CD4-positive, alpha-beta T cell treated with Interleukin-2 at 100 ng/mL for 4 hours (primary cell): Measurements from ENCODE around the gene DIP2A.
"Not testable (repeated sequence)": the region's sequence is repeated elsewhere in the genome, so short reads cannot be mapped to it uniquely, and the experiment has no call there.

ENCODE experiments used
- DNase-seq: peaks from one replicate; pipeline ENCODE4 v3.0.0-alpha.2; 2020; ENCODE audit warnings: low spot score

The DIP2A gene

DNA sequence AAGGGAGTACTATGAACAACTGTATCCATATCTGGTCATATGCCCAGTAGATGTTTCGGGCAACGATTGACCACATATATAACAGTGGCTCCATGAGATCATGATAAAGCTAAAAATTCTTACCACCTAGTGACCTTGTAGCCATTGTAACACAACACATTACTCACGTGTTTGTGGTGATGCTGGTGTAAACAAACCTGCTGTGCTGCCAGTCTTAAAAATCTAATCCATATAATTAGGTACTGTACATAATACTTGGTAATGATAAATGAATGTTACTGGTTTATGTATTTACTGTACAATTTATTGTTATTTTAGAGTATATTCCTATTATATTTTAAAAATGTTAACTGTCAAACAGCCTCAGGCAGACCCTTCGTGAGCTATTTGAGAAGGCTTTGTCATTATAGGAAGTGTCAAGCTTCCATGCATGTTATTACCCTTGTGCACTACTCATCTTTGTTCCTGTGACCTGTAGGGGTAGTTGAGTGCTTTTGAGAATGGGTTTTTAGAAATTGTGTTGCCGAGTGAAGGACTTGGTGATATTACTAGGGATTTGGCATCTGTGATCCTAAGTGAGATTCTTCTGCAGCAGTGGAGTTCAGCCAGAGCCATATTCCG, 23.6 kb downstream of the DIP2A start:
- DNase-seq, result no peak

DNA sequence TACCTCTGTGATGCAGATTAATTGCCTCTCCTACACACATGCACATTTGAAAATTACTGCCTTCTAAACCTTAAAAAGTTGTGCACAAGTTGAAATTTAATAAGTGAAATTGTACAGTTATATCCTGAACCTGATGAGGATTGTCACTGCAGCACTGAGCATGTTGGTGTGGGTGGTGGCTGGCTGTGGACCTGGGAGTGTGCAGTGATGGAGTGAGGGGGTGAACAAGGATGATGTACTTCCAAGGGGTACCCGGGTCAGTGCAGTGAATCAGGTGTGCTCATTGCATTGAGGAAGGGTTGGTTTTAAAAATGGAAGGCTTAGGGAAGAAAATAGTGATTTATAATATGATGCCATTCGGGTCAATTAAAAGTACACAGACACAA, 24.1 kb downstream of the DIP2A start:
- DNase-seq, result no peak

DNA sequence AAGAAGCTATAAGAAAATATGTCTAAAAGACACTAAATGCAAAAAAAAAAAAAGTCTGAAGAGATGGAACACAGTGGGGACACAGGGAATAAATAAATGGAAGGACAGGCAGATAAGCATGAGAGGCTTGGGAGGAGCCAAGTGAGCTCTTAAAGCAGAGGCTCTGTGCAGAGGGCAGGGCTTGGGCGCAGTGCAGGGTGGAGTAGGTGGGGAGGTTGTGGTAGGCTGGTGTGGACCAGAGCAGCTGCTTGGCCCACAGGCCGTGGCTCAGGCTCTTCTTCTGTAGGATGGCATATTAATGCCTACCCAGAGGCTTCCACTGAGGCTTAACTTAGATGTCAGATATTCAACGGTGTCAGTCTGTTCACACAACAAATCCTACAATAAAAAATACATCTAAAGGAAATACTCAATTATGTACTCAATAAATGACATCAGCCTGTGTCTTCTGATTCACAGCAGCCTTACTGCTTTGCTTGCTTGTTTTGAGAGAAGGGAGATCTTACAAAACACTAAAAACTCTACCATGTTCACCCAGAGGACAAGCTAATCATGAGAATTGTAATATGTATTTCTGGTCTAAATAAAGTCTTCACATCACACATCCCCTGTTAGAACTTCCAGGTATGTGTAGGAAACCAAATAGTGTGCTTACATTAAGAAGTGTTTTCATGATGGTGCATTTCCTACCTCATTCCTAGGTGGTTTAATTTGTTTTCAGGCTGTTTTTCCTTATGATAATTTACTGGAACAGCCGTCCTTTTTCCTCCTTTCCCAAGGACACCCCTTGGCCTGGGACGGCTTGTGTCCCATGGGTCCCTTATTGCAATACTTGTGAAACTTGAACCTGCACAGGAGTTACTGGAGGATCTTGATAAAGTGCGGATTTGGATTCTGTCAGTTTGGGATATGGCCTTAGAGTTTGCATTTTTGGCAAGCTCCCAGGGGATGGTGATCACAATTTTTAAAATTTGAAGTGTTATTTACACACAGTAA, 24.9 kb downstream of the DIP2A start:
- peak; percentile 21 for DNase-seq

DNA sequence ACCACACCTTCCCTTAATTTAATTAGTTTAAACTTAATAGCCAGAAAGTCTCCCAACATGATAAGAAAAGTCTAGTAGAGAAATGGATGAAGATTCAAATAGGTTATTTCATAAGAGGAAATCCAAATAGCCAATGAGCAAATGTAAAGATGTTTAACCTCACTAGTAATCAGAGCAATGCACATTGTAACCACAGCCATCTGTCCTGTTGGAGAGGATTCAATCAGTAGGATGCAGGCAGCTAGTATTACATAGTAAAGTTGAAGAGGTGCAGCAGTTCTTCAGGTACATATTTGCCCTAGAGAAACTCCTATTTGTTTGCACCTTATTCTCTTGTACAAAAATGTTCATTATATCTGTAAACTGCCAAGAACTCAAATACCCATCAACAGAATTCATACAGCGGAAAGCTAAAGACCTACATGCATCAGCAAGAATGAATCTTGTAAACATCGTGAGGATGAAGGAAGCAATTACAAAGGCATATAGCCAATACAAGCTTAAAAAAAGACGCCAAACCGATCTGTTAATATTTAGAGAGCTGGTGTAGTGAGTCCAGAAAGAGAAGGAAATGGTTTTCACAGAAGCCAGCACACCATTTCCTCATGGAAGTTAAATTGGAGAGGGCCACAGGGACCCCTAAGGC, 27.9 kb downstream of the DIP2A start:
- DNase-seq, result no peak

DNA sequence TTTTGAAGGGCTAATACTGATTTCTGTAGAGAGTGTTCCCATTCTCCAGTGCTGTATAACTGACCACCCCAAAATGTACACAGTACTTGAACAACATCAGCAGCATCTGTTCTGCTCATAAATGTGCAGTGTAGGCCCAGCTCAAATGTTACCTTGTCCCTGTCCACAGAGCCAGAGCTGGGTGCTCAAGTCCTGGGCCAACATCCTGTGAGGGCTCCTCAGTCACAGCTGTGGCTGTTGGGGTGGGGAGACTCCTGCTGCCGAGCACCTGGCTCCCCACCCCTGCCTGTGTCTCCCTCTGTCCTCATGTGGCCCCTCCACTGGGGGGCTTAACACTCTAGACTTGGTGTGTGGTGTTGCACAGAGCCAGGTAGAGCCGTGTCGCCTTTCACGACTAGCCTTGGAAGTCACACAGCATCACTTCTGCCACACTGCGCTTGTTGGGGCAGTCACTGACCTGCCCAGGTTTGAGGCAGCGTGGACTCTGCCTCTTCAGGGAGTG, 30.5 kb downstream of the DIP2A start:
- DNase-seq, result no peak

DNA sequence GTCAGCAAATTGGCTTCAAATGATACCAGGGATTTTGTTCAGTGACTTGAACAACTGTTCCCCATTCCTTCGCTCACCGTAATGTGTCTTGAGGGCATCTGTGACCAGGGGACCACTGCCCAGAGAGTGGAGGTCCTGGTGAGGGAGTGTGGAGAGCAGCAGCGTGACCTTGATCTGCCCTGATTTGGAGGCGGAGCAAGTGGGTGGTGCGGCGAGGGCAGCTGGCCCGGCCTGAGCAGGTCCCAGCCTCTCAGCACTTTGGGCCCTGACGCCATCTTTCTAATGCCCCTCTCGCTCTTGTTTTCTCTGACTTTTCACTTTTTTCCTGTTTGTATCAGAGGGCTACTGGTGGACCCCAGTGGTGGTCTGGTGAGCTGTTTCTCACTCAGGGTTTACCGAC, 31.1 kb downstream of the DIP2A start:
- no peak for DNase-seq

DNA sequence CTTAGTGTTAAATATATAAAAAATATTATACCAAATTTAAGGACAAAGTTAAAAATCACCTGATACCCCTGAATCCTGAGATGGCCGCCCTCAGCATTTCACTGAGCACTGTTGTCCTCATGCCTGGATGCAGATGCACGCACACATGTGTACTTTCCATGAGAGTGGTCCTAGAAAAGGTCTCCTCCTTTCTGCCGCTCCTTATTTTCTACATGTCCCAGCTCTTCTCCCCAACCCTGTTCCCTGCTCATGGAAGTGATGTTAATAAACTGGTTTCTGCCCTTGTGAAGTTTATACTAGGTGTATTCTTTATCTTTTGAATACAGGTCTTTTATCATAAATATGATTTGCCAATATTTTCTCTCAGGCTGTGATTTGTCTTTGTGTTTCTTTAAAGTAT, 32.9 kb downstream of the DIP2A start:
- no peak for DNase-seq

DNA sequence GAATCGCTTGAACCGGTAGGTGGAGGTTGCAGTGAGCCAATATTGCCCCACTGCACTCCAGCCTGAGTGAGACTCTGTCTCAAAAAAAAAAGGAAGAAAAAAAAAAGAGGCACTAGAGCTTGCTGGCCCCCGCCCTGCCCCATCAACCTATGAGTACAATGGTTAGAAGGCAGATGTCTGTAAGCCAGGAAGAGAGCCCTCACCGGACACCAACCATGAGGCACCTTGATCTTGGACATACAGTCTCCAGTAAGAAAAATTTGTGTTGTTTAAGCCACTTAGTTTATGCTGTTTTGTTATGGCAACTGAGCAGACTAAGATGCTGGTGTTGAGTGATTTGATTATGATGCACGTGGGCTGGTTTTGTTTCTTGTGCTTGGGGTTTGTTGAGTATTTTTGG, 34.2 kb downstream of the DIP2A start:
- no peak for DNase-seq

DNA sequence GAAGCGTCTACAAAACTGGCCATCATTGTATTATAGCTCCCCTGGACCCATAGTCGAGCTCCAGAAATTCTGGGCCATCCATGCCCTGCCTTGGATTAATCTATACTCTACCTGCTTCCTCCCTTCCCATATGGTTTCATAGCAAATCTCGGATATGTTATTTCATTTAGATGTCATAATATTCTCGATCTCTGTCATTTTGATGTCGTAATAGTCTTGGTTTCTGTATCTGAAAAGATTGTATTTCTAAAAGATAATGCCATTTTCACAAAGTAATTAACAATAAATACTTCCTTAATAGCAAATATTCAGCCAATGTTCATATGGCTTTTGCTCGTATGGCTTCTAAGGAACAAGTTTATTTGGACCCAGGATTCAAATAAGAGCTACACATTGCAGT, 35.1 kb downstream of the DIP2A start:
- DNase-seq, result no peak

DNA sequence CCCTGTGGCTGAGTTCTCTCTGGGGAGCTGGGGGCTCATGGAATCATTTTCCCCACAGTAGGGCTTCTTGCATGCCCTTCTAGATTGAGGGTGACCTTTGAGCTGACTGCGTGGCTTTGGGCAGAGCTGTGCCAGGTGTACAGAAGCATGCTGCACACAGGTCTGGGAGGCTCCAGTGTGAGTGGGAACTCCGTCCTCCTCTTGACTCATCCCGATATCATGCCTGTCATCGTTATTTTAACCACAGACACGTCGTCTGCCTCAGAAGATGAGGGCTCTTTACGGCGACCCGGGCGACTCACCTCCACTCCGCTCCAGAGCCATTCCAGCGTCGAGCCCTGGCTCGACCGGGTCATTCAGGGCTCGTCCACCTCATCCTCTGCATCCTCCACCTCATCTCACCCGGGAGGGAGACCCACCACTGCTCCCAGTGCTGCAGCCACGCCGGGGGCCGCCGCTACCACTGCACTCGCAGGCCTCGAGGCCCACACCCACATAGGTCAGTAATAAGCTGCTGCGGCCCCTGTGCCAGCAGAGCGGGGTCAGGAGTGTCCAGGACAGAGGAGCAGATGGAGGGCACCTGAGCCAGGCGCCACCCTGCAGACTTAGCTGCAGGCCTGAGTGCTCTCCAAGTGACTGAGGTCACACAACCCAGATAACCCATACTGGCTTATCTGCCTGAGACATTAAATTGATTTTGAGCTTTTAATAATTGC, 39.8 kb downstream of the DIP2A start:
- no peak for DNase-seq

DNA sequence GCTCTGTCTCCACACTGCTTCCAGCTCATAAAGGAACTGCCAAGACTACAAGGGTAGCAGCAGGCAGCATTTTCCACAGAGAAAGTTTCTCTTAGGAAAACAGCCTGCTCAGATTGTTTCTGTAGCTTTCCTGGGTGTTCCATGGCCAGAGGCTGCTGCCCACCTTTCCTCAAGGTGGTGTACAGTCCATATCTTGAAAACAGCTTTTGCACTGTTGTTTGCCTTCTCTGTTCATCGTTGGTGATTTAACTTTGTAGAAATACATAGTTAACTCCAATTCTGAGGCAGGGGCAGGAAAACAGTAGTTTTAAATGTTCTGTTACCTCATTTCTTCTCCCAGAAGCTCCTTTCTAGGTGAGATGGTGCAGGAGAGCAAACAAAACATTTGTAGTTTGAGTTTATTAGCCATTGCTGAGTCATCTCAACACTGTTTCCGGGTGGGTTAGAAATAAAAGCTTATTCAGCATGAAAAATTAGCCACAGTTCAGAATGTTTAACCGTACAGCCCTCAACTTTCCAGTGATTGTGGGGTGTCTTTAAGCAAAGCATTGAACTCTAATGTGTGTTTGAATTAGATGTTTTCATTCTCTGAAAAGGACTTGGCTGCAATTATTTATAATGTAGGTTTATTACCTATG, 41.7 kb downstream of the DIP2A start:
- peak; percentile 60 for DNase-seq

DNA sequence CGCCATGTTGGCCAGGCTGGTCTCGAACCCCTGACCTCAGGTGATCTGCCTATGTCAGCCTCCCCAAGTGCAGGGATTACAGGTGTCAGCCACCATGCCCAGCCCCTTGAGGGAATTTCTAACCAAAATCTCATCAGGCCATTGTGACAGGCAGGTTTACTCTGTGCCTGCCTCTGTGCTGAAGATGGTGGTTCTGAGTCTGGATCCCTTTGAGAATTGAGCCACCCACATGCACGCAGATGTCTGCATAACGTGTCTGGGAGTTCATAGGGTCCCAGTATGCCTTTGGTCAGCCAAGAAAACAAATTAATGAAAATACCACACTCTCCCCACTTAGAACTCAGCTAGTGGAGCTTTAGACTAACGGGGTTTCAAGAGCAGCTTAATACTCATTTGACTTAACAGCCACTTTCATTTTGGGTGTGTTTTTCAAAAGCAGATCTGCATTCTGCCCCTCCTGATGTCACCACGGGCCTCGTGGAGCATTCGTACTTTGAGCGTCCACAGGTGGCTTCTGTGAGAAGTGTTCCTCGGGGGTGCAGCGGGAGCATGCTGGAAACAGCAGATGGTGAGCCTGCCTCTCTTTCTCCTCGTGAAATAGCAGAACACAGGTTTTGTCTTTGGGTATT, 45.3 kb downstream of the DIP2A start:
- DNase-seq, result no peak

DNA sequence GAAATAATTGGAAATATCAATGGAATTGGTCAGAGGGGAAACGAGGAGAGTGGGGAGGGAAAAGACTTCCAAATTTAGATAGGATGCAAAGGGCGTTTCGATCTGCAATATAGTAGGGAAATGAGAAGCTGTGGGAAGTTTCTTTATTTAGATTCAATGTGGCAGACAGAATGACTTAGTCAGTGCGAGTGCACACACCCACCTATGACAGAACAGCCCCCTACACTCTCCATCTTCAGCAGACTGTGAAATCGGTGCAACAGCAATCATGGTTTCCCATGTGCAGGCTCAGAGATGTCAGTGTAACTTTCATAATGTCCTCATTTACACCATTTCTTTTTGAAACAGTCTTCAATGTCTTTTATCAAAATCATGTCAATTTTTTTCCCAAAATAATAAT, 46.0 kb downstream of the DIP2A start:
- no peak for DNase-seq

DNA sequence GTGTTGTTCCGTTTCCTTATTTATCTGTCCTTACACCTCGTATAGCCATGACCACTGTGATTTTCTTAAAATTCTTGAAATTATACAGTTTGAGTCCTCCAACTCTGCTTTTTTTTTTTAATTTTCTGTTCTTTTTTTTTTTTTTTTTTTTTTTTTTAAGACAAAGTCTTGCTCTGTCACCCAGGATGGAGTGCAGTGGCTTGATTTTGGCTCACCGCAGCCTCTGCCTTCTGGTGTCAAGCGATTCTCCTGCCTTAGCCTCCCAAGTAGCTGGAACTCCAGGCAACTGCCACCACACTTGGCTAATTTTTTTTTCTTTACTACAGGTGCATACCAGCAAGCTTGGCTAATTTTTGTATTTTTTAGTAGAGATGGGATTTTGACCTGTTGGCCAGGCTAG, 48.9 kb downstream of the DIP2A start:
- no peak for DNase-seq

DNA sequence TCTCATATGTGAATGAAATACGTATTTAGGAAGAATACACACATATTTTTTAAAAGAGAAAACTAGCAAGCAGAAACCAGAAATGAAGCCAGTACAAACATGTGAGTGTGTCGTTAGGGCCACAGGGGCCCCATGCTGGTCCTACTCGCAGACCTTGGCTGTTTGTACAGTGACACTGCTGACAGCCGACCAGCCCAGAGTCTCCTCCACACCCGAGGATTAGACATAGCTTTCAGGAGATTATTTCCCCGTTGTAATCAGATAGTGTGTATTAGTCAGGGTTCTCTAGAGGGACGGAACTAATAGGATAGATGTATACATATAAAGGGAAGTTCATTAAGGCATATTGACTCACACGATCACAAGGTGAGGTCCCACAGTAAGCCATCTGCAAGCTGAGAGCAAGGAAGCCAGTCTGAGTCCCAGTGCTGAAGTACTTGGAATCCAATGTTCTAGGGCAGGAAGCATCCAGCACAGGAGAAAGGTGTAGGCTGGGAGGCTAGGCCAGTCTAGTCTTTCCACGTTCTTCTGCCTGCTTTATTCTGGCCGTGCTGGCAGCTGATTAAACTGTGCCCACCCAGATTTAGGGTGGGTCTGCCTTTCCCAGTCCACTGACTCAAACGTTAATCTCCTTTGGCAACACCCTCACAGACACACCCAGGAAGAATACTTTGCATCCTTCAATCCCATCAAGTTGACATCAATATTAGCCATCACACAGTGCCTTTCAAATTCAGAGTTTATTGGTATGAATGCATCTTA, 51.2 kb downstream of the DIP2A start:
- no peak for DNase-seq

DNA sequence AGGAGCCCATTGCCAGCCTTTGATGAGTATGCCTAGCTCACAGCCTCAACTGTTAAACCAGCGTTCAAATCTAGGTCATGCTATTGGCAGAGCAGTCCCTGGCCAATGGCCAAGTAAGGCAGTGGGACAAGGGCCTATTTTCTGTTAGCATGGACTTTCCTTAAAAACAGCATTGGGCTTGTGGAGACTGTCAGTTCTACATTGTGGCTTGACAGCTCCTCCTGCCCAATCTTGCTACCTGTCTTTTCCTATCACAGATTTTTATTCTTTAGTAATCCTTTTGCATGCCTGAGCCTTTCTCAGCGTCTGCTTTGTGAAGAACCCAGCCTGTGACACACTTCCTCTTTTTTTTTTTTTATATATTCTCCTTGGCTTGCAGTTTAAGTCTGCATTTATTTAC, 56.4 kb downstream of the DIP2A start:
- peak; percentile 36 for DNase-seq

DNA sequence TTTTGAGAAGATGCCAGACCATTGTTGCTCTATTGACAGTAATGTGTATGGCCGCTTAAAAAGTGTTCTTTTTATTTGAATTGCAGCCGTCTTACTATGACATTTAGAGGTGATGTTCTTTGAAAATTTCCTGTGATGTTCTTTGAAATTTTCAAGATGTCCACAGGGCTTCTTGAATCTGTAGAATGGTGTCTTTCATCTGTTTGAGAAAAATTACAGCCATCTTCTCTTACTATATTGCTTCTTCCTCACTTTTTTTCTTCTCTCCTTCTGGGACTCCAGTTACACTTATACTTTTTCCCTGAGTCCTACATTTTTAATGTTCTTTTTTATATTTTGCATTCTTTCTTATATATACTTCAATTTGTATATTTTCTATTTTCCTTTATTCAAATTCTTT, 57.4 kb downstream of the DIP2A start:
- DNase-seq, result no peak

DNA sequence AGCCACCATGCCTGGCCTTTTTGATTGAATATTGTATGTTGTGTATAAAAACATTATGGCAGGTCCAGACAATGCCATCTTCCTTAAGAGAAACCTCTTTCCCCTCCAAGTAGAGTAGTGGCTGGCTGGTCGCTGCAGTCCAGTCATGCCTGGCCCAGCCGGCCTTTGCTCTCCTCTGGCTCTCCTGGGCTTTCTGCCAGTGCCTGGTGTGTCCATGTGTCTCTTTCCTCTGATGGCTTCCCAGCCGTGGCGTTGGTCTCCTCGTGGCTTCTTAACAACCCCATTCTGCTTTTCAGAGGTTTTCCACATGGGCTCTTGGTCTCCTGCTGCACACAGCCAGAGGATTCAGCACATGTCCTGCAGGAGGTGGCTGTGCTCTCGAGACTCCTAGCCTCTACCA, 58.7 kb downstream of the DIP2A start:
- no peak for DNase-seq

DNA sequence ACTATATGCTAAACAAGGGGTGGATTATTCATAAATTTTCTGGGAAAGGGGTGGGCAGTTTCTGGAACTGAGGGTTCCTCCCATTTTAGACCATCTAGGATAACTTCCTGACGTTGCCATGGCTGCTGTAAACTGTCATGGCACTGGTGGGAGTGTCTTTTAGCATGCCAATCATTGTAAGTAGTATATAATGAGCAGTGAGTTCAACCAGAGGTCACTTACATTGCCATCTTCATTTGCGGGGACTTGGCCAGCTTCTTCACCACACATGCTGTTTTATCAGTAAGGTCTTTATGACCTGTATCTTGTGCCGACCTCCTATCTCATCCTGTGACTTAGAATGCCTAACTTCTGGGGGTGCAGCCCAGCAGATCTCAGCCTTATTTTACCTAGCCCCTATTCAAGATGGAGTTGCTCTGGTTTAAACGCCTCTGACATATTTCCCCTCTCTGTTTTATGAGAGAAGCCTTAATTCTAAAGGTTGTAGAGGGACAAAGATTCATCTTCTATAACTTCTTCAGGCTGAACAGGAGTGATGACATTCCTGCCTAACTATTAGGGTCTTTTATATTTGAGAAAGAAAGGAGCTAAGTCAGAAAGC, 60.4 kb downstream of the DIP2A start:
- DNase-seq, result no peak

DNA sequence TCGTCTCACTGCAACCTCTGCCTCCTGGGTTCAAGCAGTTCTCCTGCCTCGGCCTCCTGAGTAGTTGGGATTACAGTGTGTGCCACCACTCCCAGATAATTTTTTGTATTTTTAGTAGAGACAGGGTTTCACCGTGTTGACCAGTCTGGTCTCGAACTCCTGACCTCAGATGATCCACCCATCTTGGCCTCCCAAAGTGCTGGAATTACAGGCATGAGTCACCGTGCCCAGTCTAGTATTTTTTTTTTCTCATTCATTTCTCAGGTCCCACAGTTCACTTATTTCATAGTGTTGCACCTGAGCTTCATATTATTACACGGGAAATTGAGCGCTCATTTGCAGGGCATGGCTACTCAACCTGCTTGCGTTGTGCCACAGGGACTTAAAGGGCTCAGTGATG, 68.7 kb downstream of the DIP2A start:
- not testable (repeated sequence) for DNase-seq
